Stimulated activated naive CD8-positive, alpha-beta T cell treated with anti-CD3 and anti-CD28 coated beads, Interleukin-15, amount 100 ng/mL, for 72 hours (primary cell): Measurements from ENCODE around the gene UBAC2.

Experiments
- ATAC-seq: fragments of 150-1000 bp; cut with Tn5 transposase; 2 replicates; pipeline ENCODE4 v1.10.0; 2021; ENCODE audit warnings: mild to moderate bottlenecking, moderate library complexity
- DNase-seq, 2 donors: peaks; one replicate each; pipeline ENCODE4 v3.0.0; 2021 to 2022
- H3K27ac Mint-ChIP-seq, 2 donors: one replicate each; pipeline ENCODE4 v1.8.0; 2022; ENCODE audit warnings: mild to moderate bottlenecking in 2 of 2, mixed read lengths in 2 of 2, moderate library complexity in 2 of 2
- H3K27me3 Mint-ChIP-seq: one replicate; pipeline ENCODE4 v1.8.0; 2022; ENCODE audit warnings: mixed read lengths
- H3K4me1 Mint-ChIP-seq: one replicate; pipeline ENCODE4 v1.8.0; 2022; ENCODE audit warnings: mild to moderate bottlenecking, mixed read lengths
- H3K4me3 Mint-ChIP-seq, 2 donors: one replicate each; pipeline ENCODE4 v1.8.0; 2022; ENCODE audit warnings: mild to moderate bottlenecking in 2 of 2, mixed read lengths in 2 of 2, moderate library complexity in 1 of 2
- H3K9me3 Mint-ChIP-seq, 2 donors: one replicate each; pipeline ENCODE4 v1.8.0; 2022; ENCODE audit warnings: mixed read lengths in 2 of 2

The UBAC2 gene

DNA sequence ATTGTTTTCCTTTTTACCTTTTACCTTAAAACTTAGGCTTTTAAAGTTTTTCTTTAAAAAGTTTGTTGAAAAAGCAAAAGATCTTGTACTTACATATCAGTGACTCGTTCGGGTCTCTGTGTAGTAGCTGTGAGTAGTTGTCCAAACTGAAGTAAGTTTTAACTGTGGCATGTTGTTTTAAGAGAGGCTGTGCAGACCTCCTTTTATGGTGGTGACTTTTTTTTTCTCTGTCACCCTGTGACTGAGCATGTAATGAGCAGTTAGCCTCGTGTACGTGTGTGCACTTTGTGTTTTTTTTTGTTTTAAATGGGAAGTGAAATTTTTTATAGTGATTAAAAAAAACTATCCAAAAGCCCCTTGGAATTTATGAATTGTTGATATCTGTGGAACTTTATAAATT, 106.6 kb downstream of the UBAC2 start, which contains the start of gene GPR183:
GPR183 (minus strand) TSS at position 153 of the 400 bp plus-strand sequence. CDS start 11,254 bp downstream, outside the sequence.
- Mint-ChIP-seq H3K27ac (peak within 1 kb of the TSS; percentile 91 to 94), H3K27me3 (no peaks in the 10 kb centered on the region), H3K9me3 (no peaks in the 10 kb centered on the region), H3K4me1 (peaks cover 93% of the 10 kb centered on the region), H3K4me3 (peak within 1 kb of the TSS; percentile 70 to 83)
- ATAC-seq (peak; percentile 66), DNase-seq (no peak)

DNA sequence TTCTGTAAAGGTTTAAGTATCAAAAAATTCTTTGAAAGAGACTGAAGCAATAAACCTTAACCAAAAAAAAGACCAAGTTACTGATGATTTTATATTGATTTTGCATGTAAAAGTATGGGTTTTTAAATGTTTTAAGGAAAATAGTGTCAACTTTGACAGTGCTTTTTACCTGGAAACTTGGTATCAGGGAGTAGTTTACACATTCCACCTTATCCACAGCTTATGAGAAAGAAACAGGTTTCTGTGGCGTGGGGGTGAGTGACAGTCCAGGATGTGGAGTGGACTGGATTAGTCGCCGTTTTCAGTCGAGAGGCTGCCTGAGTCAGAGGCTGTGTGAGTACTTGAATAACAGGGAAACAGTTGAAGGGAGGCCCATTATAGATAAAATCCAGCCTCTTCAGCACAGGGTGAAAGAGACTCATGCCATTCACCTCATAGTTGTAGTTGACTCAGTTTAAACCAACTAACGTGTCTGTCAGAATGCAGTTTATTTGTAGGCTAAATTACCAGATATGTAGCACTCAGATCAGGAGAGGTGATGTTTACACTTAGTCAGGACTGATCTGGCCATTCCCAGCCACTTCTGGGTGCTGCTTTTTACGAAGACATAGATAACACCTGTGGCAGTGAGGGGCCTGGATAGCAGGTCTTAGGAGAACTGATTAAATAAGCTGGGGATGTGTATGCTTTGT, 107.1 kb downstream of the UBAC2 start:
- ATAC-seq (peak; percentile 93), DNase-seq (peak; percentile 36 to 79)
- Mint-ChIP-seq H3K27ac (peak overlapping the region; percentile 91 to 94), H3K9me3 (no peaks in the 10 kb centered on the region), H3K4me3 (peak overlapping the region; percentile 68 to 83), H3K4me1 (peaks cover 96% of the 10 kb centered on the region), H3K27me3 (no peaks in the 10 kb centered on the region)

DNA sequence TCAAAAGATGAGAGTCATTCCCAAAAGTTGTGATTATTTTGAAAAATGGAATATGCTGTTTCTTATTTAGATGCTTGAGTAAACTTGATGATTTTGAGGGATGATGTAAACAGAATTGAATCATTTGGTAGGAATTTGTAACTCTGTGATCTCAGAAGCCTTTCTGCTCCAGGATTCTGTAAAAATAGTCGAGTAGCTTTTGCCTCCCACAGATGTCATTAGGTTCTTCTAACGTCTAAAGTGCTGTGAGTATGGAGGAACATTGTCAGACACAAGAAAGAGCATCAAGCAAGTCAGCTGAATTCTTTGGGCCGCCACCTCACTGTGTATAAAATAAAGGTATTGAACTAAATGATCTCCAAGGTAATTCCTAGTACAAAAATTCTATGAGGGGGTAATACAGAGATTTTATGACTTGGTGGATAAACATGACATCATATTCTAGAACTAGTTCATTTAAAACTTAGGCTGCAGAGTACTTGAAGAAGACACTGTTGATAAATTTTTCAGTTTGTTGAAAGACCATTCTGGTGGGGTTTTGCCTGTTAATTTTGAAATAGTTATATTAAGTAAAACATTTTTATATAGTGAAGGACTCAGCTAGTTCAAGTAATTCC, 107.9 kb downstream of the UBAC2 start:
- H3K4me3 Mint-ChIP-seq, result peak overlapping the region in 1 of 2 donors; percentile 83
- no peaks in the 10 kb centered on the region for H3K27me3 Mint-ChIP-seq
- H3K9me3 Mint-ChIP-seq, result no peaks in the 10 kb centered on the region
- peak overlapping the region; percentile 72 to 91 for H3K27ac Mint-ChIP-seq
- ATAC-seq (no peak), DNase-seq (no peak)
- peaks cover 96% of the 10 kb centered on the region for H3K4me1 Mint-ChIP-seq

DNA sequence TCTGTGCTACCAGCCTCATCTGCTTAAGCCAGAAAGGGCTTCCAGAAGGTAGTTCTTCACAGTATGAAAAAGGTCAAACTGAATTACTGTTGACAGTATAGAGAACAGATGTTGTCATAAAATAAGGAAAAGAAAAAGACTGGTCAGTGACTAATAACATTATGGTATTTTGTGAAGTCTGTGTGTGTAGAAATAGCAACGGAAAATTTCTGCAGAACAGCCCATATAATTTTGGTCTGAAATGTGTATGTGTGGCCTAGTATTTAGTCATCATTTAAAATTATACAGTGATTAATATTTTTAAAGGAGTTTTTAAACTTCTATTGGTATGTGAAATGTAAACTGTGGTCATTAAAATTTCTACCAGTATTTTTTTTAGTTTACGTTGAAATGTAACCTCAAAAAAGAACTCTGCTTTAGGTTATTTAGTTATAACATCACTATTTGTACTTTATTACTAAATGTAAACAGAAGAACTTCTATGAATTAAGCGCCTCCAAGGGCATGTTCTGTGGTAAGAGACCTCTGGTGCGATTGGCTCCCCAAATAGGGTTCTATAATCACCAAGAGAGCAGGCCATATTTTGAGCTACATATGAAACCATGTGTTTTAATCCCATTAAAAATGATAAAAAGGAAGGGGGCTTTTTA, 109.9 kb downstream of the UBAC2 start:
- Mint-ChIP-seq H3K4me1 (peaks cover 94% of the 10 kb centered on the region), H3K9me3 (no peaks in the 10 kb centered on the region), H3K4me3 (peak overlapping the region in 1 of 2 donors; percentile 27), H3K27ac (peak overlapping the region in 1 of 2 donors; percentile 82), H3K27me3 (no peaks in the 10 kb centered on the region)
- DNase-seq, result no peak
- peak; percentile 13 for ATAC-seq

DNA sequence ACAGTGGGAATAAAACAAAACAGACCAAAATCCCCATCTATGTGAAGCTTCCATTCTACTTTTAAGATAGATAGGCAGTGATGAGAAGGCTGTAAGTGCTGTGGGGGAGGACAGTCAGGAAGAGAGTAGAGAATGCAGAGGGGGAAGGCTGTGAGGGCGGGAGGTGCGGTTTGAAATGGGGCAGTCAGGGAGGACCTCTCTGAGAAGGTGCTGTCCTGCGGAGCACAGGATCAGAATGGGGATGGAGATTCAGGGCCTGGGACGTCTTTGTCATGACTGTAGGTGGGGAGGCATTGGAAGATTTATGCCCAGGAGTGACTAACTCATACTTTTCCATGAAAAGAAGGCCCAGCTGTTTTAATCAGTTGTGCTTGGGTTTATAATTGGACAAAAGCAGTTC, 110.5 kb downstream of the UBAC2 start:
- DNase-seq (no peak), ATAC-seq (no peak)
- H3K4me3 Mint-ChIP-seq, result peak overlapping the region; percentile 27 to 32
- H3K27ac Mint-ChIP-seq, result peak overlapping the region; percentile 14 to 57
- no peaks in the 10 kb centered on the region for H3K9me3 Mint-ChIP-seq
- no peaks in the 10 kb centered on the region for H3K27me3 Mint-ChIP-seq
- peaks cover 93% of the 10 kb centered on the region for H3K4me1 Mint-ChIP-seq

DNA sequence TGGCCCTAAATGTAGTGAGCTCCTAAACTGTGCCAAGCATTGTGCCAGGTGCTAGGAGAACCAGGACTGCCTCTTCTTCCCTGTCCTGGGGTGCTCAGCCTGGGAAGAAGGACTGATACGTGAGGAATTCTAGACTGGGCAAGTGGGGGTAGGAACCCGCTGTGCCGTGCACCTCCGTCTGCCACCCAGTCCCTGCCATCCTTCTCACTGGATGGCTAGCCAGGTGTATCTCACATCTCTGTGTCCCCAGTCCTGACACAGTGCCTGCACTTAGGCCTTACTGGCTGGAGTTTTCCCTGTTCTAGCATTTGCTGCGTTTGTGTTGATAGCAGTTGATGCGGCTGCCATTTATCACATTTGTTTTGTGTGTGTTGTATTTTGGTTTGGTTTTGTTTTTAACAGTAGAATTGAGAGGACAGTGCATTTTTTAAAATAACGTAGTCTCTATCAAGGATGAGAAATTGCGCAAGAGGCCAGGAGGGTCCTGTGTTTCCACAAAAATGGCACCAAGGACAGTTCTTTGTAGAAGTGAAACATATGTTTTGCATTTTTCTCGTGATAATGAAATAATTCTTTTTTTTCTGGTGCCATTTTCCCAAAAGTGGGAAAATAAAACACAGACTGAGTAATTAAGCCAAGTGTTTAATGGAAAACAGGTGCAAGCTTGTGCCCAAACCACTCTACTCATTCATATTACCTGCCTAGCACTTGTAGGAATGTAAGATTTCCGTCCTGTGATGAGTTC, 111.3 kb downstream of the UBAC2 start:
- H3K27ac Mint-ChIP-seq, result no peak overlapping the region
- DNase-seq, result no peak

DNA sequence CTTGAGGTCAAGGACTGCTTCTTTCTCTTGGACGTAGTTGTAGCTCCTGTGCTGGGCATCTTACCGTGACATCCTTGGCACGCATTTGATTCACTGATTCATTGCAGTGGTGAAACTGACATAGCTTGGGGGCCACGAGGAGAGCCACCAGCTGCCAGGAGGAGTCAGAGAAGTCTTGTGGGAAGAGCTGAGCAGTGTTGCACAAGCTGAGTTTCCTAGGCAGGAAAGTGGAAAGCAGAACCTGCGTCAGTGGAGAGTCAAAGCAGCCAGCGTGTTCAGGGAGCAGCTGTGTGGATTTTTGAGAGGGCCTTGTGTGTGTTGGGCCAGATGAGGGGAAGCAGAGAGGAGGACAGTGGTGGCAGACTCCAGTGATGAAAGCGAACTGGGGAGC, 111.8 kb downstream of the UBAC2 start:
- no peaks in the 10 kb centered on the region for H3K9me3 Mint-ChIP-seq

More for the DNA sequence above, 111.3 kb downstream of the UBAC2 start:
- no peaks in the 10 kb centered on the region for H3K9me3 Mint-ChIP-seq
- H3K27me3 Mint-ChIP-seq, result no peaks in the 10 kb centered on the region
- H3K4me1 Mint-ChIP-seq, result peaks cover 93% of the 10 kb centered on the region
- H3K4me3 Mint-ChIP-seq, result peak overlapping the region in 1 of 2 donors; percentile 22
- ATAC-seq, result no peak

DNA sequence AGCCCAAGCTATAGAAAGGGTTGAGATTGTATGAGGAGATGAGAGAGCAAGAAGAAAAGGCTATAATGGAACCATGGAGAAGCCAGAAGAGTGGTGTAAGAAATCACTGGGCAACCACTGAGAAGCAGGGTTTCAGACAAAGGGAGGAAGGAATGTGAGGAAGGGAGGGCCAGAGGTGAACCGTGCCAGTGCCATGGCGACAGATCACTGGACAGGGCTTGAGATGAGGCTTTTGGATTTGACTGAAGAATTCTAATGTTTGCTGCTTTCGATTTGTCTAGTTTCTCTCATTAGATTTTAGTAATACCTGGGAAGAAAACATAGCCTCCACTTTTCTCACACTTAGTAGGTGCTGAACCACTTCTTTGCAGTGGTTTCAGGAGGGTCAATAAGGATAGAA, 112.8 kb downstream of the UBAC2 start:
- ATAC-seq (no peak), DNase-seq (no peak)
- H3K27me3 Mint-ChIP-seq, result no peaks in the 10 kb centered on the region
- no peaks in the 10 kb centered on the region for H3K9me3 Mint-ChIP-seq
- H3K4me1 Mint-ChIP-seq, result peaks cover 82% of the 10 kb centered on the region
- peak overlapping the region in 1 of 2 donors; percentile 61 for H3K27ac Mint-ChIP-seq
- peak overlapping the region; percentile 1 to 13 for H3K4me3 Mint-ChIP-seq

More for the DNA sequence above, 111.8 kb downstream of the UBAC2 start:
- peaks cover 91% of the 10 kb centered on the region for H3K4me1 Mint-ChIP-seq
- peak overlapping the region in 1 of 2 donors; percentile 47 for H3K27ac Mint-ChIP-seq
- ATAC-seq (no peak), DNase-seq (no peak)
- peak overlapping the region; percentile 22 to 53 for H3K4me3 Mint-ChIP-seq
- H3K27me3 Mint-ChIP-seq, result no peaks in the 10 kb centered on the region

DNA sequence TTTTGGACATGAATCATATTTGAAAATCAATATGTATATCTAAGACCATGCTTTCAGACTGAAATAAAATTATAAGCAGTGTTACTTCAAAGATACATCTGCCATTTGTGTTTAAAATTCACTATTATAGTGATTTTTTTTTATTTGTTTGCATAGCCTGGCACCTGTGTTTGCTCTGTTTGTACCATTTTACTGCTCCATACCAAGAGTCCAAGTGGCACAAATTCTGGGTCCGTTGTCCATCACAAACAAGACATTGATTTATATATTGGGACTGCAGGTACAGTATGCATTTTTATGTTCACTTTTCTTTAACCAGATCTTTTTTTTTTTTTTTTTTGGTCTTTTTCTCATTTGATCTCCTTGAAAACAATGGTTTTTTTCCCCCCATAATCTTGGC, 113.3 kb downstream of the UBAC2 start:
- H3K27me3 Mint-ChIP-seq, result no peaks in the 10 kb centered on the region
- H3K9me3 Mint-ChIP-seq, result no peaks in the 10 kb centered on the region
- DNase-seq, result no peak
- H3K4me3 Mint-ChIP-seq, result peak overlapping the region; percentile 42 to 74
- ATAC-seq, result no peak
- H3K27ac Mint-ChIP-seq, result peak overlapping the region; percentile 78 to 89
- peaks cover 82% of the 10 kb centered on the region for H3K4me1 Mint-ChIP-seq

DNA sequence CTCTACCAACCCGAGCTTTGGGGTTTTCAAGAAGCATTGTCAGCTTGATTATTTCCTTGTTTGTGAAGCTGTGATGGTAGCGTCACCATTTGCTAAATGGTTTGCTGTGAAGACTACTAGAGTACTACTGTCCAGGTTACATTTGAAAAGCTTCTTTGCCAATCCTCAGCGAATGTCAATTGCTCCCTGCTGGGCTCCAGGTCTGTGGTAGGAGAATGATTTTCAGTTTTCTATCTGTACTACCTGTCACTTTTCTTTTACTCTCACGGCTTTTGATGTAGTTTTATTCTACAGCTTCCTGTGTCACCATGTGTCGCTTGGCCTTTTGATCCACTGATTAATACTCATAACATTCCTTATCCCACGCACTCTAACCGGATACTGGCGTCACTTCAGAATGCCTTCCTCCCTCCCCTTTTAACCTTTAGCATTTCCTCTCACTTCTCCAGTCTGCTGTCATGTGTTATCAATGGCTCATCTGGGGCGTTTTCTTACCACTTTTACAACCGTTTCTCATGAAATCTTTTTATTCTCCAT, 114.1 kb downstream of the UBAC2 start:
- ATAC-seq (peak; percentile 93), DNase-seq (peak; percentile 57 to 79)
- peaks cover 80% of the 10 kb centered on the region for H3K4me1 Mint-ChIP-seq
- H3K27me3 Mint-ChIP-seq, result no peaks in the 10 kb centered on the region
- peak overlapping the region; percentile 42 to 74 for H3K4me3 Mint-ChIP-seq
- no peaks in the 10 kb centered on the region for H3K9me3 Mint-ChIP-seq
- H3K27ac Mint-ChIP-seq, result peak overlapping the region; percentile 78 to 89

DNA sequence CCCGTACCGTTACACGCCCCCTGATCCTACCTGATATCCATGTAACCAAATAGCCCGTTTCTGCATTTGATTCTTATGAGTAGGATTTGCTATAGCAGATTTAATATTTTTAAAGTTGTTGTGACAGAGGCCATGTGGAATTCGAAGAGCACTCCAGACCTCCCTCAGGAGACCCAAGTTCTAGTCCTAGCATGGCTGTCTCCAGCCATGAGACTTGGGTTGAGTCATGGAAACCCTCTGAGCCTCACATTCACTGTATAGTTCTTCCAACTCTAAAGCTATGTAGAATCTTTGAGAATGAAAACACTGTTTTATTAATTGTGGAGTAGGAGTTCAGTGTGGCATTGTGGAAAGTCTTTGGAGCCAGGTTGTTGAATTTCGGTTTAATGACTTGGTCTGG, 114.5 kb downstream of the UBAC2 start:
- no peaks in the 10 kb centered on the region for H3K27me3 Mint-ChIP-seq
- H3K4me1 Mint-ChIP-seq, result peaks cover 80% of the 10 kb centered on the region
- DNase-seq (no peak), ATAC-seq (peak; percentile 40)
- H3K27ac Mint-ChIP-seq, result peak overlapping the region; percentile 9 to 89
- H3K9me3 Mint-ChIP-seq, result no peaks in the 10 kb centered on the region
- H3K4me3 Mint-ChIP-seq, result peak overlapping the region; percentile 42 to 74

DNA sequence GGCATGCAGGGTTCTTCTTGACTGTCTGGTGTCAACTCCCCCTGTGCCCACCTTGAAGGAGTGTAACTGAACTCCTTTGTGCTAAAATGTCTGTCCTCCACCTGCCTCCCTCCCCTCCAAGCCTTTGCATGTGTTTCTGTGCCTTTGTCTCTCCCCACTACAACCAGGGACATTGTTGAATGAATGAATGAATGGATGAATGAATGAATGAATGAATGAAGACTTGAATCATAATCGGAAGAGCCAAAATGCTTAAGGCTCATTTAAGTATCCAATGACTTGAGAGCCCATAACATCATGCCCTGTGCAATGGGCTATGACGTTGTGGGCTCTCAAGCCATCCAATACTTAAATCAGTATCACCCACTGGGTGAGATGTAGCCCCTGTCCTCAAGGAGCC, 115.6 kb downstream of the UBAC2 start:
- no peaks in the 10 kb centered on the region for H3K9me3 Mint-ChIP-seq
- peaks cover 74% of the 10 kb centered on the region for H3K4me1 Mint-ChIP-seq
- DNase-seq, result no peak
- H3K27ac Mint-ChIP-seq, result peak overlapping the region in 1 of 2 donors; percentile 11
- ATAC-seq, result no peak
- no peaks in the 10 kb centered on the region for H3K27me3 Mint-ChIP-seq
- peak overlapping the region in 1 of 2 donors; percentile 29 for H3K4me3 Mint-ChIP-seq

DNA sequence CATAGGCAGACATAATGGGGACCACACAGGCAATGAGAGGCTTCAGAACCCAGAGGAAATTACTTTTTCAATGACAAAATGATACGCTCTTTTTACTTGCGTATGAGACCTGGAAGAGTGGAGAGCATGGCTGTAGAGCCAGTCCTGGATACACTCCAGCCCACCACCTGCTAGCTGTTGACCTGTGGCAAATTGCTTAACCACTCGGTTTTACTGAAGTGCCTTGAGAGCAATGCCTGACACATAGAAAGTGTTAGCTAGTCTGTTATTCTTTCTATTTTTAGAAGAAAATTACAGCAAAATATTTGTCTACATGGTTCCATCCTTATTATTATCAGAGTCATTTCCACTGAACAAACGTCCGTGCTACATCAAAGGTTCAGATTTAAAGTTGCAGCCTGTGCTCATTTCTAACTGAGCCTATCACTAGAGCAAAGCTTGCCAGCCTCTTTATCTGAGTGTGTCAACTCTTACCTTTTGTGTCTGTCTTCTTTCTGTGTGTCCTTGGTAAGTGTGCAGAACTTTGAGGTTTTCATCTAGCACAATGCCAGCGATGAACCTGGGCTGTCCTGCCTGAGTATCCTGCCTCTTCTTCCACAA, 116.1 kb downstream of the UBAC2 start:
- no peak for DNase-seq
- Mint-ChIP-seq H3K4me1 (peaks cover 74% of the 10 kb centered on the region), H3K27ac (peak overlapping the region in 1 of 2 donors; percentile 7), H3K9me3 (no peaks in the 10 kb centered on the region), H3K4me3 (no peak overlapping the region), H3K27me3 (no peaks in the 10 kb centered on the region)
- no peak for ATAC-seq

DNA sequence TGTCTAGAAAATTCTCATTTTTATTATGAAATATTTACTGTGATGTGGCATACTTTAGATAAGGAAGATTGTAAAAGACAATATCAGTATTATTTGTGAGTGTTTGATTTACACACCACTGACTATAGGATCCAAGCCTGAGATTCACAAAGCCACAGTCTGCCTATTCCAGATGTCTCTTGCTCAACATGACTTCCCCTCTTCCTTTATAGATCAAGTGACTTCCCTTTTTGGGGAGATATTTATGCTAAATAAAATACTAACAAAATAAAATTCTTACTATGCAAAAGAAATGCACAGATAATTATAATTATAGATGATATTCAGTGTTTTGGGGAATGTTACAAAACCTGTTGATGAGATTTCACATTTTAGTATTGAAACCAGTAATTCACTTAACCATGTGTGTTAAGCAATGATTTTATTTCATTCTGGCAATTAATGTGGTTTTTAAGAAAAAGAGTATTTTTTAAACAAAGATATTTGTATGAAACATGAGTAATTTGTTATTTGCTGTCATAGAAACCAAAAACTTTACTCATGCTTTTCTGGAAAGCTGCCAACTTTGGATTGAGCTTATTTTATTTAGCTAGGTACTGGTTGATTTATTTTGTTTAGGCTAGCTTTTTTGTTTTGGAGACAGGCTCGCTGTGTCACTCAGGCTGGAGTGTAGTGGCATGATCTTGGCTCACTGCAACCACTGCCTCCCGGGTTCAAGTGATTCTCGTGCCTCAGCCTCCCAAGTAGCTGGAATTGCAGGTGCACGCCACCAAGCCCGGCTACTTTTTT, 120.2 kb downstream of the UBAC2 start:
- Mint-ChIP-seq H3K27me3 (no peaks in the 10 kb centered on the region), H3K9me3 (no peaks in the 10 kb centered on the region), H3K27ac (peak overlapping the region in 1 of 2 donors; percentile 81), H3K4me3 (peak overlapping the region in 1 of 2 donors; percentile 21), H3K4me1 (peaks cover 78% of the 10 kb centered on the region)
- DNase-seq (no peak), ATAC-seq (no peak)
